Central memory CD8-positive, alpha-beta T cell (primary cell): ENCODE data around the gene VPS8.

Experiments used
- ATAC-seq: fragments of 150-1000 bp; cut with Tn5 transposase; replicated peaks from 2 replicates; pipeline ENCODE4 v1.10.0; 2022; ENCODE audit warnings: mild to moderate bottlenecking, moderate FRiP score, moderate number of reproducible peaks; ENCODE audit not compliant: poor library complexity, severe bottlenecking; ENCODE audit errors: extremely low read depth
- DNase-seq, 2 donors: peaks; one replicate each; pipeline ENCODE4 v3.0.0; 2021; ENCODE audit warnings: low spot score in 2 of 2
- H3K27ac Mint-ChIP-seq: one replicate; pipeline ENCODE4 v1.8.0; 2022; ENCODE audit warnings: low read depth, mild to moderate bottlenecking, moderate library complexity, mixed read lengths
- H3K27me3 Mint-ChIP-seq: one replicate; pipeline ENCODE4 v1.8.0; 2022; ENCODE audit warnings: mixed read lengths
- H3K36me3 Mint-ChIP-seq: one replicate; pipeline ENCODE4 v1.8.0; 2022; ENCODE audit warnings: mild to moderate bottlenecking, moderate library complexity, mixed read lengths; ENCODE audit not compliant: insufficient read depth
- H3K4me1 Mint-ChIP-seq: one replicate; pipeline ENCODE4 v1.8.0; 2022; ENCODE audit warnings: mixed read lengths
- H3K4me3 Mint-ChIP-seq: one replicate; pipeline ENCODE4 v1.8.0; 2022; ENCODE audit warnings: mild to moderate bottlenecking, moderate library complexity, mixed read lengths
- H3K9me3 Mint-ChIP-seq: one replicate; pipeline ENCODE4 v1.8.0; 2022; ENCODE audit warnings: mixed read lengths

The VPS8 gene

DNA sequence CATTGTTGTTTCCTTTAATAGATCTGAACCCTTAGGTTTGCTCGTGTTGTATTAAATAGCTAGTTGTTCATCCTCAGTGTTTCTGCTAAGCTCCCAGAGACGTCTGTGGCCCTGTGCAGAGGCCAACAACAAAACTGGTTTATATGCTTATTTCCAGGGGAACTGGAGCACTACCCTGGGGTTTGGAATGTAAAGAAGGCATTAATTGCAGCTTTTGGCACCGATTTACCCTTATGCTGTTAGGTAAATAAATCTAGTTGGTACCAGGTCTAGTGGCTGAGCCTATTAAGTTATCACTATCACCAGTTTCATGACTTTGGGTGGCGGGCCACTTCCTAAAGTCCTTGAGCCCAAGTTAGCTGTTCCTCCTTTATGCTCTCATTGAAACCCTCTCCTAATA, 12.0 kb downstream of the VPS8 start:
- H3K9me3 Mint-ChIP-seq = no peaks in the 10 kb centered on the region
- no peak overlapping the region for H3K4me3 Mint-ChIP-seq
- no peak for DNase-seq
- no peaks in the 10 kb centered on the region for H3K27me3 Mint-ChIP-seq
- H3K4me1 Mint-ChIP-seq = peaks cover 22% of the 10 kb centered on the region
- H3K27ac Mint-ChIP-seq = no peak overlapping the region
- no peak for ATAC-seq
- peaks cover 13% of the 10 kb centered on the region for H3K36me3 Mint-ChIP-seq

GRCh38 chr3:184825121-184825820, 13.3 kb downstream of the VPS8 start:
- H3K9me3 Mint-ChIP-seq = no peaks in the 10 kb centered on the region
- peaks cover 15% of the 10 kb centered on the region for H3K4me1 Mint-ChIP-seq
- no peak overlapping the region for H3K27ac Mint-ChIP-seq
- no peak for ATAC-seq
- H3K27me3 Mint-ChIP-seq = no peaks in the 10 kb centered on the region
- H3K36me3 Mint-ChIP-seq = peaks cover 17% of the 10 kb centered on the region
- DNase-seq = no peak
- no peak overlapping the region for H3K4me3 Mint-ChIP-seq

GRCh38 chr3:184827572-184827971, 15.6 kb downstream of the VPS8 start:
- Mint-ChIP-seq H3K4me3 (no peak overlapping the region), H3K27ac (no peak overlapping the region), H3K27me3 (no peaks in the 10 kb centered on the region), H3K9me3 (no peaks in the 10 kb centered on the region), H3K4me1 (peaks cover 7% of the 10 kb centered on the region), H3K36me3 (peaks cover 24% of the 10 kb centered on the region)
- ATAC-seq = no peak
- no peak for DNase-seq

DNA sequence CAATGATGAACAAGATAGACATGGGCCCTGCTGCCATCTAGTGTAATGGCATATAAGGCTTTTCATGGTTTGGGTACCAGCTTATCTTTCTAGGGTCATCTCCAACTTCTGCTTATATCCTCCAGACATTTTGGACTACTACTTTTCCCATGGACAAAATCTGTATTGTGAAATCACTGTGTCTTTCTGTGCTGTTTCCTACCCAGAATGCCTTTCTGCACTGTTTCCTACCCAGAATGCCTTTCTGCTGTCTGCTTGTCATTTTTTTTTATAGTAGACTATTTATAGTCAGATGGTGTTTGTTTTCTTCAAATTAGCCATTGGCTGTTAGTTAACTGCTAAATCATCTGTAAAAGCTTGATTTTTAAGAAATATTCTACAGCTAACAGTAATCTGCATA, 20.1 kb downstream of the VPS8 start:
- Mint-ChIP-seq H3K36me3 (peaks cover 43% of the 10 kb centered on the region), H3K4me1 (peaks cover 12% of the 10 kb centered on the region), H3K27ac (no peak overlapping the region), H3K9me3 (no peaks in the 10 kb centered on the region), H3K4me3 (no peak overlapping the region), H3K27me3 (no peaks in the 10 kb centered on the region)
- ATAC-seq (no peak), DNase-seq (no peak)

GRCh38 chr3:184832903-184833302, 20.9 kb downstream of the VPS8 start:
- Mint-ChIP-seq H3K4me3 (no peak overlapping the region), H3K9me3 (no peaks in the 10 kb centered on the region), H3K36me3 (peaks cover 41% of the 10 kb centered on the region), H3K27me3 (no peaks in the 10 kb centered on the region), H3K27ac (no peak overlapping the region), H3K4me1 (peaks cover 12% of the 10 kb centered on the region)
- ATAC-seq (no peak), DNase-seq (no peak)

GRCh38 chr3:184836090-184836822, 24.3 kb downstream of the VPS8 start:
- DNase-seq = no peak
- no peaks in the 10 kb centered on the region for H3K9me3 Mint-ChIP-seq
- H3K4me3 Mint-ChIP-seq = no peak overlapping the region

DNA sequence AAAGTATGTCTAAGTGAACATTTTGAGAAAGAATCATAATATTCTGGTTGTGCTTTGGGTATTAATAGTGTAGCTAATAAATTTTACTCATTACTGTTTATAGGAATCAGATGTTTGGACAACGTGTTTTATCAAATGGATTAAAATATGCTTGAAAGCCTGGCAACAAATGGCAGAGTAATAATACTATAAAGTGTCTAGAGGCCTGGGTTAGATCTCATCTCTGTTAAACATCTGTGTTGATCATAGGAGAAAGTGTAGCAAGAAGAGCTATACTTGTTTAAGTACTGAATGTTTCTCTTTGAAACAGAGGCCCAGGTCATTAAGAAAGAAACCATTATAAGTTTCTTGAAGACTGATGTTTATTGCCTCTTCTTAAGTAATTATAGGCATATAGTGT, 30.5 kb downstream of the VPS8 start:
- ATAC-seq = no peak
- Mint-ChIP-seq H3K4me3 (no peak overlapping the region), H3K4me1 (no peaks in the 10 kb centered on the region), H3K27me3 (no peaks in the 10 kb centered on the region), H3K36me3 (peaks cover 15% of the 10 kb centered on the region), H3K9me3 (no peaks in the 10 kb centered on the region), H3K27ac (no peak overlapping the region)
- DNase-seq = no peak

More at GRCh38 chr3:184836090-184836822, 24.3 kb downstream of the VPS8 start:
- Mint-ChIP-seq H3K27ac (no peak overlapping the region), H3K4me1 (peaks cover 5% of the 10 kb centered on the region), H3K27me3 (no peaks in the 10 kb centered on the region), H3K36me3 (peaks cover 43% of the 10 kb centered on the region)
- no peak for ATAC-seq

DNA sequence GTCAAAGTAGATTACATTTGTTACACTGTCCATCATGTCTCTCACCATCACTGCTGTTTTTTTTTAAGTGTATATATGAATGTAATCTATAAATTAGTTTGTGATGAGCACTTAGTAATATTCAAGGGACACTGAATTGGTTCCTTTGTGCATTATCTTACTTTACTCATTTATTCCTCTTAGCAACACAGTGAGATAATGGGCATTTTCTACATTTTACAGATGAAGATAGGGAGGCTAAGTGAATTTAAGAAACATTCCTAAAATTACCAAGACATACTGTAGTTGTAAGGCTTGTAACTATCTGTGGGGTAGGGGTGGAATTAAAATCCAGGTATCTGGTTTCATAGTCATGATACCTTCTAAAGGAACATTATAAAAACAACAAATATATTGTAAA, 33.9 kb downstream of the VPS8 start:
- DNase-seq (no peak), ATAC-seq (no peak)
- no peak overlapping the region for H3K4me3 Mint-ChIP-seq
- no peaks in the 10 kb centered on the region for H3K4me1 Mint-ChIP-seq
- peaks cover 5% of the 10 kb centered on the region for H3K36me3 Mint-ChIP-seq
- no peak overlapping the region for H3K27ac Mint-ChIP-seq
- H3K27me3 Mint-ChIP-seq = no peaks in the 10 kb centered on the region
- H3K9me3 Mint-ChIP-seq = no peaks in the 10 kb centered on the region

DNA sequence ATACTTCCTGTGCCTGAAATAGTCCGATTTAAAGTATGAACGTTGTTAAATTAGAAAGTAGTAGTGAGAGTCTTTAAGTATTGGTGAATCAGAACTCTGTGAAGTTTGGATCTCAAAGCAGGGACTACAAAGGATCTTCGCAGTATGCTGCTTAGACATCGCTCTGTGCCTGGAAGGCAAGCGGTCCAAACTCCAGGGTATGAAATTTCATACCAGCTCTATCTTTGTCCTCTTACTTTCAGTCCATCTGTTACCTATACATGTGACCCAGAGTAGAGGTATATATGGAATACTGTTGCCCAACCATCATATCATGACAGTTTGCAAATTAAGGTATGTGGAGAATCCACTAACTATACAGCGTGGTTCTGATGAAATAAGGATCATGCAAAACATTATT, 34.5 kb downstream of the VPS8 start:
- ATAC-seq (no peak), DNase-seq (no peak)

GRCh38 chr3:184848934-184849333, 37.0 kb downstream of the VPS8 start:
- DNase-seq = no peak
- H3K4me1 Mint-ChIP-seq = no peaks in the 10 kb centered on the region
- ATAC-seq = no peak
- no peak overlapping the region for H3K4me3 Mint-ChIP-seq
- H3K36me3 Mint-ChIP-seq = peaks cover 17% of the 10 kb centered on the region
- H3K27me3 Mint-ChIP-seq = no peaks in the 10 kb centered on the region
- no peaks in the 10 kb centered on the region for H3K9me3 Mint-ChIP-seq
- H3K27ac Mint-ChIP-seq = no peak overlapping the region

More for the DNA sequence above, 34.5 kb downstream of the VPS8 start:
- Mint-ChIP-seq H3K27ac (no peak overlapping the region), H3K36me3 (peaks cover 7% of the 10 kb centered on the region), H3K4me1 (no peaks in the 10 kb centered on the region), H3K9me3 (no peaks in the 10 kb centered on the region), H3K27me3 (no peaks in the 10 kb centered on the region), H3K4me3 (no peak overlapping the region)

GRCh38 chr3:184850201-184850600, 38.2 kb downstream of the VPS8 start:
- Mint-ChIP-seq H3K36me3 (peaks cover 25% of the 10 kb centered on the region), H3K4me1 (no peaks in the 10 kb centered on the region), H3K4me3 (no peak overlapping the region), H3K9me3 (no peaks in the 10 kb centered on the region), H3K27me3 (no peaks in the 10 kb centered on the region), H3K27ac (no peak overlapping the region)
- DNase-seq = no peak
- ATAC-seq = no peak

DNA sequence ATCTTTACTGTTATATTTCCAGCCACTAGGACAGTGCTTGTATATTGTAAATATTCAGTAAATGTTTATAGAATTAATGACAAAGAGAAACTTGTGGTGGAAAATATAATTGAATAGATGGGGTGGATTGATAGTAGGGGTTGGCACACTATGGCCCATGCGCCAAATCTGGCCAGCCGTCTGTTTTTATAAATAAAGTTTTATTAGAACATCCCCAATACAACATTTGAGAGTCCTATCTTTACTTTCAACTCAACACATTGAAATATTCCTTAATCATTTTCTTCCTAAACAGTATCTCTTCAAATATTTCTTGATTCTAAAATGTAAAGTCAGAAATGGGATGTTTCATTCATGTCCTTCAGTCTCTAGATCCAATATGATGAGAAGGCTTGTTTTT, 45.1 kb downstream of the VPS8 start:
- no peak overlapping the region for H3K4me3 Mint-ChIP-seq
- H3K36me3 Mint-ChIP-seq = peaks cover 41% of the 10 kb centered on the region
- no peaks in the 10 kb centered on the region for H3K9me3 Mint-ChIP-seq
- no peak overlapping the region for H3K27ac Mint-ChIP-seq
- no peaks in the 10 kb centered on the region for H3K4me1 Mint-ChIP-seq
- DNase-seq (no peak), ATAC-seq (no peak)
- H3K27me3 Mint-ChIP-seq = no peaks in the 10 kb centered on the region

- no peak overlapping the region for H3K27ac Mint-ChIP-seq
- DNase-seq (no peak), ATAC-seq (no peak)
- H3K9me3 Mint-ChIP-seq = no peaks in the 10 kb centered on the region
- no peaks in the 10 kb centered on the region for H3K27me3 Mint-ChIP-seq
- H3K4me1 Mint-ChIP-seq = no peaks in the 10 kb centered on the region
- no peak overlapping the region for H3K4me3 Mint-ChIP-seq
- peaks cover 43% of the 10 kb centered on the region for H3K36me3 Mint-ChIP-seq
These were observed 52.0 kb downstream of the VPS8 start for GRCh38 chr3:184864000-184864399.
